ENCODE data around the gene FAM181A. TPM values are rescaled to one million over a fixed set of nuclear protein-coding genes. Genes with fewer than 3 reads are reported as not detected.

The FAM181A gene
- total RNA-seq, 1 experiment from 2014 or later, result not detected

DNA sequence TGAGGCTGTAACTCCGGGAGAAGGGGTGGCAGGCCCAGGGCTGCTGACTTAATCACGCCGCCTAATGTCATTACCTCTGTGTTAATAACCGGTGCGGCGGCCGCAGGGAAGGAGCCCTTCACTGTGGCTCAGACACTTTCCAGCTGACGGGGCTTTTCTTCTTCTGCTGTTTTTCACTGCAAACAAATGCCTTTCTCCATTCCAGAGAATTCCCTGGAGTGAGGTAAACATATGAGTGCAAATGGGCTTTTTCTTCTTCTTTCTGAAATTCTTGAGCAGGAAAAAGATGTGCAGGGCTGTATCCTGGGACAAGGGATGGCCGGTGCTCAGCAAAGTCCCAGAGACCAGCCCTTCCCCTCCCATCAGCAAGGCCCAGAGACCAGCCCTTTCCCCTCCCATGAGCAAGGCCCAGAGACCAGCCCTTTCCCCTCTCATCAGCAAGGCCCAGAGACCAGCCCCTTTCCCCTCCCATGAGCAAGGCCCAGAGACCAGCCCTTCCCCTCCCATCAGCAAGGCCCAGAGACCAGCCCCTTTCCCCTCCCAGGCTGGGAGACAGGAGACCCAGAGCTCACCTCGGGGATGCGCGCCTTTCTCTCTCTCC is 33.4 kb upstream of the FAM181A start:
- intact Hi-C loops (cut with micrococcal nuclease), result no loop called here
- Histone ChIP-seq H3K79me2 (ENCODE audit: low read length) (no peaks in the 10 kb centered on the region), H2AFZ (ENCODE audit: low read length) (no peak overlapping the region), H3K4me2 (ENCODE audit: low read length) (no peak overlapping the region), H3K4me1 (ENCODE audit: insufficient read depth, low read length) (no peaks in the 10 kb centered on the region), H3K27me3 (ENCODE audit: low read length) (peaks cover 54% of the 10 kb centered on the region), H4K20me1 (ENCODE audit: low read length) (no peaks in the 10 kb centered on the region), H3K27ac (ENCODE audit: low read length) (no peak overlapping the region), H3K36me3 (ENCODE audit: low read depth, low read length) (no peaks in the 10 kb centered on the region), H3K4me3 (ENCODE audit: low read length) (no peak overlapping the region), H3K9ac (ENCODE audit: low read length) (no peak overlapping the region), H3K9me3 (ENCODE audit: low read length) (no peaks in the 10 kb centered on the region), H3K9me2 (replicated peaks; ENCODE audit: low read length) (no peaks in the 10 kb centered on the region), H3F3A (ENCODE audit: low read length, unreplicated experiment) (no peaks in the 10 kb centered on the region)
- ChIA-PET CTCF (no interaction called here), POLR2A (ENCODE audit: unreplicated experiment) (no interaction called here)
- TF ChIP-seq, protein P1, sequence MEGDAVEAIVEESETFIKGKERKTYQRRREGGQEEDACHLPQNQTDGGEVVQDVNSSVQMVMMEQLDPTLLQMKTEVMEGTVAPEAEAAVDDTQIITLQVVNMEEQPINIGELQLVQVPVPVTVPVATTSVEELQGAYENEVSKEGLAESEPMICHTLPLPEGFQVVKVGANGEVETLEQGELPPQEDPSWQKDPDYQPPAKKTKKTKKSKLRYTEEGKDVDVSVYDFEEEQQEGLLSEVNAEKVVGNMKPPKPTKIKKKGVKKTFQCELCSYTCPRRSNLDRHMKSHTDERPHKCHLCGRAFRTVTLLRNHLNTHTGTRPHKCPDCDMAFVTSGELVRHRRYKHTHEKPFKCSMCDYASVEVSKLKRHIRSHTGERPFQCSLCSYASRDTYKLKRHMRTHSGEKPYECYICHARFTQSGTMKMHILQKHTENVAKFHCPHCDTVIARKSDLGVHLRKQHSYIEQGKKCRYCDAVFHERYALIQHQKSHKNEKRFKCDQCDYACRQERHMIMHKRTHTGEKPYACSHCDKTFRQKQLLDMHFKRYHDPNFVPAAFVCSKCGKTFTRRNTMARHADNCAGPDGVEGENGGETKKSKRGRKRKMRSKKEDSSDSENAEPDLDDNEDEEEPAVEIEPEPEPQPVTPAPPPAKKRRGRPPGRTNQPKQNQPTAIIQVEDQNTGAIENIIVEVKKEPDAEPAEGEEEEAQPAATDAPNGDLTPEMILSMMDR (conservative IDR thresholded peaks at IDR 0.05; ENCODE audit: low read depth, low read length), result no peak
- TF ChIP-seq EZH2 (IDR thresholded peaks at IDR 0.05; ENCODE audit: low read length, unreplicated experiment), result no peak
- TF ChIP-seq EZH2phosphoT487 (IDR thresholded peaks at IDR 0.05; ENCODE audit: borderline replicate concordance, low read length), result no peak
- ATAC-seq (no peak), DNase-seq (no peak)
- BruUV-seq (replicated peaks), result no TSS peak

DNA sequence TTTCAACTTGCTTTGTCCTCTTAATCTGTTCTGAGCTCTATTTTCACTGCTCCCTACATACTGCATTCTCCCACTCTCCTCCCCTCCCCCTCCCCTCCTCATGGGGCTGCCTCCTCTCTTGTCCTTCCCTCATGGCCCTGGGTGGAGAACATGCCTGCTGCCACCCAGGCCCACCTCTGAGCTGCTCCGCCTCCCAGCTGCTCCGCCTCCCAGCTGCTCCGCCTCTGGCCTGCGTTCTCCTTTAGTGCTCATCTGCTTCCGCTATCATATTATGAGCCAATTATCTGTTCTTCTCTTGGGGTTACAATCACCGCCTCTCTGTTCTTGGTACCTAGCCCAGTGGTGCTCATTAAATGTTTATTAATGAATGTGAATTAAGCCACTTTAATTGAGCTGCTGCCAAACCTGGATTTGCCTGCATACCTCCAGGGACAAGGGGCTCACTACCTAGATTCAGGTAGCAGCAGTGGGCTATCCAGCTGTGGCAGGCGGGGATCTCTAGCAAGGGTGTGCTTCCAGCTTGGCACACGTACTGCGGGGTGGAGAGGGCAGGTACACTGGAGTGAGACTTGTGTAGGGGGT is 32.0 kb upstream of the FAM181A start:
- H3K4me2 ChIP-seq (ENCODE audit: low read length), result no peak overlapping the region
- no peak for DNase-seq
- H3K27me3 ChIP-seq (ENCODE audit: low read length), result peaks cover 54% of the 10 kb centered on the region
- no peaks in the 10 kb centered on the region for H3K4me1 ChIP-seq (ENCODE audit: insufficient read depth, low read length)
- no peak overlapping the region for H3K27ac ChIP-seq (ENCODE audit: low read length)
- no peaks in the 10 kb centered on the region for H3K79me2 ChIP-seq (ENCODE audit: low read length)
- no peaks in the 10 kb centered on the region for H3K36me3 ChIP-seq (ENCODE audit: low read depth, low read length)
- H3K9me2 ChIP-seq (replicated peaks; ENCODE audit: low read length), result no peaks in the 10 kb centered on the region
- ChIA-PET POLR2A (ENCODE audit: unreplicated experiment) (no interaction called here), CTCF (no interaction called here)
- no peak overlapping the region for H3K4me3 ChIP-seq (ENCODE audit: low read length)
- H2AFZ ChIP-seq (ENCODE audit: low read length), result no peak overlapping the region
- no peak overlapping the region for H3K9ac ChIP-seq (ENCODE audit: low read length)
- intact Hi-C loops (cut with micrococcal nuclease), result no loop called here
- no peak for ATAC-seq
- TF ChIP-seq, protein P1 (conservative IDR thresholded peaks at IDR 0.05; ENCODE audit: low read depth, low read length), result no peak
- TF ChIP-seq EZH2phosphoT487 (IDR thresholded peaks at IDR 0.05; ENCODE audit: borderline replicate concordance, low read length), result no peak
- no peak for TF ChIP-seq EZH2 (IDR thresholded peaks at IDR 0.05; ENCODE audit: low read length, unreplicated experiment)
- no peaks in the 10 kb centered on the region for H3F3A ChIP-seq (ENCODE audit: low read length, unreplicated experiment)
- H4K20me1 ChIP-seq (ENCODE audit: low read length), result no peaks in the 10 kb centered on the region
- no TSS peak for BruUV-seq (replicated peaks)
- no peaks in the 10 kb centered on the region for H3K9me3 ChIP-seq (ENCODE audit: low read length)

- no peaks in the 10 kb centered on the region for H3F3A ChIP-seq (ENCODE audit: low read length, unreplicated experiment)
- H3K27me3 ChIP-seq (ENCODE audit: low read length), result peaks cover 50% of the 10 kb centered on the region
- BruUV-seq (replicated peaks), result no TSS peak
- no peak overlapping the region for H3K9ac ChIP-seq (ENCODE audit: low read length)
- intact Hi-C loops (cut with micrococcal nuclease), result no loop called here
- H3K9me3 ChIP-seq (ENCODE audit: low read length), result no peaks in the 10 kb centered on the region
- H3K79me2 ChIP-seq (ENCODE audit: low read length), result no peaks in the 10 kb centered on the region
- no peaks in the 10 kb centered on the region for H3K9me2 ChIP-seq (replicated peaks; ENCODE audit: low read length)
- H3K27ac ChIP-seq (ENCODE audit: low read length), result no peak overlapping the region
- H3K4me3 ChIP-seq (ENCODE audit: low read length), result no peak overlapping the region
- ChIA-PET CTCF (no interaction called here), POLR2A (ENCODE audit: unreplicated experiment) (no interaction called here)
- H2AFZ ChIP-seq (ENCODE audit: low read length), result no peak overlapping the region
- no peak overlapping the region for H3K4me2 ChIP-seq (ENCODE audit: low read length)
- no peak for DNase-seq
- H4K20me1 ChIP-seq (ENCODE audit: low read length), result no peaks in the 10 kb centered on the region
- H3K4me1 ChIP-seq (ENCODE audit: insufficient read depth, low read length), result no peaks in the 10 kb centered on the region
- H3K36me3 ChIP-seq (ENCODE audit: low read depth, low read length), result no peaks in the 10 kb centered on the region
- TF ChIP-seq, protein P1 (conservative IDR thresholded peaks at IDR 0.05; ENCODE audit: low read depth, low read length), result no peak
- no peak for TF ChIP-seq EZH2phosphoT487 (IDR thresholded peaks at IDR 0.05; ENCODE audit: borderline replicate concordance, low read length)
- no peak for ATAC-seq
Measured at GRCh38 chr14:93897476-93897845, 29.7 kb upstream of the FAM181A start.
